Body of pancreas (tissue), 4 donors: Measurements from ENCODE around the gene CIAO2A.

ENCODE experiments used
- POLR2A ChIP-seq, 3 donors: fragments of 450-650 bp; IDR thresholded peaks; one replicate each; pipeline ENCODE4 v1.6.1; 2016; ENCODE audit warnings: antibody characterized with exemption in 3 of 3, mild to moderate bottlenecking in 2 of 3
- TF ChIP-seq, protein P1 (sequence below), 7 experiments: fragments of 450-650 bp in 4 of 7; fragments of 200-600 bp in 3 of 7; sonication (generic) in 3 of 7; IDR thresholded peaks; one replicate each; pipeline ENCODE4 v1.5.1; 2016 to 2019; ENCODE audit warnings: antibody characterized with exemption in 7 of 7

DNA sequence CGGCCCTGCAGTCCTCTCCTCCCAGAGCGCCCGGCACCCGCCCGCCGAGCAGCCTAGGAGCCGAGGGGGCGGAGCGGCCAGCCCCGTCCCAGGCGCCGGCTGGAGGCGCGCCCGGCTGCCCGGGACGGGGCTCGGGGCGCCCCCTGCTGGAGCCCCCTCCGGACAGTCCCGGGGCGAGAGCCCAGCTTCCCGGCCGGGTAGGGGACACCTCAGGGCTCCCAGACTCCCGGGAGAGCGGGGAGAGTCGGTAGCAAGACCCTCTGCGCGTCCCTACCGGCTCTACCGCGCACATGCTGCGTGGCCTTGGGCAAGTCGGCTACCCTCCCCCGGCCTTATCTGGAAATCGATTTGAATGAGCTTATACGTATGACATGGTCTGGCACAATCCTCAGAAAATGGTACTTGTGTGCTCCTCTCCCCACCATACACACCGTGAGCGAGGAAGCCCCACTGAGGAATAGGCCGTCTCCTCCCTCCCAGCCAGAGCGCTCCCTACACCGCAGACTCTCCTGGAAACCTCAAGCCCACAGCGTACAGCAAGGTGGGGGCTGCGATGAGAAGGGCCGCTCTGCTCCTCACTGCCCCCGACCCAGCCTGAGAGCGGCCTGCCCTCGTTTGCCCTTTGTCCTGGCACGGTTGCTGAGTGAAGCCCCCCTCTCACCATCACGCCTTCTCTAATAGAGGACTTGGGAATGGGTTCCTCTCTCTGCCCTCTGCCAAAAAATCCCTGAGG lies 47.1 kb downstream of the CIAO2A start, which contains the start of gene DAPK2:
- TF ChIP-seq, protein P1, sequence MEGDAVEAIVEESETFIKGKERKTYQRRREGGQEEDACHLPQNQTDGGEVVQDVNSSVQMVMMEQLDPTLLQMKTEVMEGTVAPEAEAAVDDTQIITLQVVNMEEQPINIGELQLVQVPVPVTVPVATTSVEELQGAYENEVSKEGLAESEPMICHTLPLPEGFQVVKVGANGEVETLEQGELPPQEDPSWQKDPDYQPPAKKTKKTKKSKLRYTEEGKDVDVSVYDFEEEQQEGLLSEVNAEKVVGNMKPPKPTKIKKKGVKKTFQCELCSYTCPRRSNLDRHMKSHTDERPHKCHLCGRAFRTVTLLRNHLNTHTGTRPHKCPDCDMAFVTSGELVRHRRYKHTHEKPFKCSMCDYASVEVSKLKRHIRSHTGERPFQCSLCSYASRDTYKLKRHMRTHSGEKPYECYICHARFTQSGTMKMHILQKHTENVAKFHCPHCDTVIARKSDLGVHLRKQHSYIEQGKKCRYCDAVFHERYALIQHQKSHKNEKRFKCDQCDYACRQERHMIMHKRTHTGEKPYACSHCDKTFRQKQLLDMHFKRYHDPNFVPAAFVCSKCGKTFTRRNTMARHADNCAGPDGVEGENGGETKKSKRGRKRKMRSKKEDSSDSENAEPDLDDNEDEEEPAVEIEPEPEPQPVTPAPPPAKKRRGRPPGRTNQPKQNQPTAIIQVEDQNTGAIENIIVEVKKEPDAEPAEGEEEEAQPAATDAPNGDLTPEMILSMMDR (IDR thresholded peaks at IDR 0.05), result peak; percentile 48 to 91 (median 72)
- peak in 1 of 3 donors; percentile 33 for TF ChIP-seq POLR2A (IDR thresholded peaks at IDR 0.05)
